Measurements from ENCODE around the gene DPEP1.

GRCh38 chr16:89596957-89597649 lies 16.3 kb upstream of the DPEP1 start:
- TF ChIP-seq CTCF (IDR thresholded peaks at IDR 0.05; ENCODE audit: low read depth, low read length, missing input control) (no peak), MAX (IDR thresholded peaks at IDR 0.05) (no peak), JUND (IDR thresholded peaks at IDR 0.05) (no peak), ZBTB33 (IDR thresholded peaks at IDR 0.05) (no peak), EGR1 (IDR thresholded peaks at IDR 0.05; ENCODE audit: low read depth in 2 of 2) (no peak), REST (IDR thresholded peaks at IDR 0.05) (no peak), ATF3 (IDR thresholded peaks at IDR 0.05) (no peak), GABPA (IDR thresholded peaks at IDR 0.05 in 1 of 2, conservative IDR thresholded peaks at IDR 0.05 in 1 of 2) (no peak), FOXA1 (IDR thresholded peaks at IDR 0.05) (no peak)

Measured in liver (tissue), 3 donors.